Sigmoid colon (tissue), 7 donors: ENCODE data around the gene GSS. TPM values are rescaled to one million over a fixed set of nuclear protein-coding genes. Genes with fewer than 3 reads are reported as not detected.
"Not testable (repeated sequence)": the region's sequence is repeated elsewhere in the genome, so short reads cannot be mapped to it uniquely, and the experiment has no call there.

ENCODE experiments used
- DNase-seq: peaks from one replicate; pipeline ENCODE4 v3.0.0-alpha.2; 2019
- H3K27ac ChIP-seq, 4 donors: fragments of 200-600 bp; sonication (generic); one replicate each; pipeline ENCODE4 v1.5.1; 2016 to 2019; ENCODE audit warnings: mild to moderate bottlenecking in 1 of 4
- H3K27me3 ChIP-seq, 3 donors: fragments of 200-600 bp; sonication (generic); one replicate each; pipeline ENCODE4 v1.5.1; 2019; ENCODE audit warnings: mild to moderate bottlenecking in 1 of 3
- H3K36me3 ChIP-seq, 4 donors: fragments of 200-600 bp; sonication (generic); one replicate each; pipeline ENCODE4 v1.5.1; 2016 to 2019
- H3K4me1 ChIP-seq, 4 donors: fragments of 200-600 bp; sonication (generic); one replicate each; pipeline ENCODE4 v1.5.1; 2017 to 2019
- H3K4me3 ChIP-seq, 4 donors: fragments of 200-600 bp; sonication (generic); one replicate each; pipeline ENCODE4 v1.5.1; 2017 to 2019; ENCODE audit warnings: mild to moderate bottlenecking in 2 of 4, moderate library complexity in 1 of 4
- H3K9me3 ChIP-seq, 4 donors: fragments of 200-600 bp in 3 of 4; sonication (generic) in 3 of 4; one replicate each; pipeline versions ENCODE4 v1.5.1 to v1.6.1; 2013 to 2019
- CTCF ChIP-seq, 4 experiments: fragments of 450-650 bp in 3 of 4; fragments of 200-600 bp in 1 of 4; IDR thresholded peaks; one replicate each; pipeline ENCODE4 v1.5.1; 2016 to 2019; ENCODE audit warnings: antibody characterized with exemption in 4 of 4, mild to moderate bottlenecking in 3 of 4, moderate library complexity in 2 of 4
- EP300 ChIP-seq, 4 donors: sonication (generic); formaldehyde crosslinking; IDR thresholded peaks; one replicate each; pipeline ENCODE4 v1.6.1; 2017; ENCODE audit warnings: antibody characterized with exemption in 4 of 4
- POLR2A ChIP-seq, 2 donors: fragments of 450-650 bp; IDR thresholded peaks; one replicate each; pipeline ENCODE4 v1.6.1; 2016; ENCODE audit warnings: antibody characterized with exemption in 2 of 2, mild to moderate bottlenecking in 2 of 2, moderate library complexity in 2 of 2
- POLR2AphosphoS5 ChIP-seq, 4 donors: sonication (generic); formaldehyde crosslinking; IDR thresholded peaks; one replicate each; pipeline ENCODE4 v1.6.1; 2017; ENCODE audit warnings: antibody characterized with exemption in 4 of 4
- WGBS, 2 donors: extraction: QIAGEN DNeasy Blood & Tissue Kit; methylation state at CpG; one replicate each; pipeline ENCODE4 v1.1.7; 2013; 5-methylcytosine and 5-hydroxymethylcytosine counted together
- intact Hi-C: fragments of 100-400 bp; cut with DNase I; formaldehyde crosslinking; loops from one replicate; pipeline ENCODE4 v1.15.1; 2023
- polyA plus RNA-seq, 3 donors: library from polyadenylated mRNA; stranded (reverse); fragments of 200-250 nt; gene quantifications; one replicate each; pipeline ENCODE4 v1.2.3, GENCODE V29; 2013
- small RNA-seq, 3 donors: library from RNA; depleted of rRNA; stranded (forward); fragments of <200 nt; gene quantifications; one replicate each; pipeline ENCODE3, GENCODE V24; 2016
- total RNA-seq, 4 donors: library from RNA; depleted of rRNA; stranded (reverse); fragments of >200 nt; gene quantifications; one replicate each; pipeline ENCODE4 v1.1.0, GENCODE V29; 2016
- donor health status: healthy with polysubstance abuse.
- donor health status: Bipolar disorder and iron deficiency.
- donor health status: healthy.

GSS gene
- total and polyA plus RNA-seq, 7 donors: 22.9 to 80.7 (median 30.5) TPM

DNA sequence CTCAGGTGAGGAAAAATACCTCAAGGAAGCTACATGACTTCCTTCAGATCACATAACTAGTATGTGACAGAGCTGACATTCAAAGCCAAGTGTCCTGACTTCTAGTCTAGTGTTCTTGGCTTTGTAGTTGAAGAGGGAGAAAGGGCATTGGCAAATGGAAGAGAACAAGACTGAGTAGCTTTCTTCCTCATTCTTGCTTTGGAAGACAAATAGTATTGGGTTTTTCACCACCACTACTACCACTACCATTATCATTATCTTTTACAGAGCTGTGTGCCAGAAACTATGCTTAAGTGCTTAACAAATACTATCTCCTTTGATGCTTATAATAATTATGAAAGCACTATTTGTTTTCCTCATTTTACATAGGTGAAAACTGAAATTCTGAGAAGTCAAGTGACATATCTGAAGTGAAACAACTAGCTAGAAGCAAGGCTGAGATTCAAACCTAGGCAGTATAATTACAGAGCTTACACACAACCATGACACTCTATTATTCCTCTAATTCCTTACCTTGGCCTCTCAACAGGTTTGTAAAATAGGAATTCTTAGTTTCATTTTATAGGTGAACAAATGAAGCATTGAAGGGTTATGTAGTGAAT, 72.4 kb downstream of the GSS start:
- Histone ChIP-seq H3K4me1 (peaks cover 0 to 5% (median 4%) of the 10 kb centered on the region in 4 donors), H3K36me3 (peaks cover 11 to 38% (median 14%) of the 10 kb centered on the region in 4 donors), H3K4me3 (no peak overlapping the region), H3K27me3 (no peaks in the 10 kb centered on the region), H3K9me3 (no peaks in the 10 kb centered on the region), H3K27ac (no peak overlapping the region)
- TF ChIP-seq POLR2AphosphoS5 (IDR thresholded peaks at IDR 0.05) (no peak), CTCF (IDR thresholded peaks at IDR 0.05) (no peak), EP300 (IDR thresholded peaks at IDR 0.05) (no peak), POLR2A (IDR thresholded peaks at IDR 0.05) (no peak)
- no peak for DNase-seq
- intact Hi-C loops: no loop called here

DNA sequence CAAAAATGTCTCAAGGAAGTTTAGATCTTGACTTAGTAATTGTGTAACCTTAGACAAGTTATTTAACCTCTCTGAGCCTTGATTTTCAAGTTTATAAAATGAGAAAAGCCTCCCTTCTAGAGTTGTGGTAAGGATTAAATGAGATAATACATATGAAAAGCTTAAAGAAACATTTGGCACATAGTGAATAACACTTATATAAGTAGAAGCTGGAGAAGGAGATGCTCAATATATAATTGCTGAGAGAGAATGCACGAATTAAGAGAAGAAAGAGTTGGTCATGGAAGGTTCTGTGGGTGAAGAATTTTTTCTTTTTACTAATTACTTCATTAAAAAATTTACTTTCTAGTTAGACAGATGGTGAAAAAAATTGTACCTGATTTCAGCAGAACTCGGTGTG, 73.9 kb downstream of the GSS start:
- Histone ChIP-seq H3K4me3 (no peak overlapping the region), H3K9me3 (no peaks in the 10 kb centered on the region), H3K27me3 (no peaks in the 10 kb centered on the region), H3K27ac (no peak overlapping the region), H3K36me3 (peaks cover 11 to 38% (median 14%) of the 10 kb centered on the region in 4 donors), H3K4me1 (peaks cover 0 to 19% (median 11%) of the 10 kb centered on the region in 4 donors)
- DNase-seq: no peak
- intact Hi-C loops: no loop called here
- no peak for TF ChIP-seq POLR2AphosphoS5 (IDR thresholded peaks at IDR 0.05)
- WGBS, 2 donors: 47 to 70% methylated on average over 2 of the region's 2 CpGs

- H3K9me3 ChIP-seq, H3K27ac ChIP-seq, H3K4me3 ChIP-seq, intact Hi-C loops, H3K27me3 ChIP-seq, DNase-seq: not testable (repeated sequence)
- WGBS, 2 donors: 79 to 83% methylated on average over 7 of the region's 7 CpGs
- Histone ChIP-seq H3K36me3 (peaks cover 11 to 33% (median 14%) of the 10 kb centered on the region in 4 donors), H3K4me1 (peaks cover 0 to 19% (median 11%) of the 10 kb centered on the region in 4 donors)
These were observed 74.6 kb downstream of the GSS start for GRCh38 chr20:34880971-34881370.

DNA sequence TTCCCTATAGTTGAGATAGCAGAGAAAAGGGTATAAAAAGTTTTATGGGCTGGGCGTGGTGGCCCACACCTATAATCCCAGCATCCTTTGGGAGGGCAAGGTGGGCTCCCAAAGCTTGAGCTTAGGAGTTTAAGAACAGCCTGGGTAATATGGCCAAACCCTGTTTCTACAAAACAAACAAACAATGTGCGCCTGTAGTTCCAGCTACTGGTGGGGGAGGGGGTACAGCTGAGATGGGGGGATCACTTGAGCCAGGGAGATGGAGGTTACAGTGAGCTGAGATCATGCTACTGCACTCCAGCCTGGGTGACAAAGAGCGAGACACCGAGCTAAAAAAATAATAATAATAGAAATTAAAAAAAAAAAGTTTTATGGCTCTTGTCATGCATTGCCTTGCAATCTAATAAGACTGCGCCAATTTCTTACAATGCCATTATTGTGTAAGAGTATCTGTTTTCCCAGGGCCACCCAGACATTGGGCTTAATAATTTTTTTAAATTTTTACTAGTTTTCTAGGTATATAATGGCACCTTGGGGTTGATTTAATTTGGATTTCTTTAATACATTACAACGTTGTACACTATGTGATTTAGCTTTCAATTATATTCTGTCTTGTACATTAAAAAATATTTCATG, 75.3 kb downstream of the GSS start:
- 21 to 69% methylated on average over 6 of the region's 6 CpGs for WGBS, 2 donors
- Histone ChIP-seq H3K4me1 (peaks cover 0 to 24% (median 15%) of the 10 kb centered on the region in 4 donors), H3K27me3 (no peaks in the 10 kb centered on the region), H3K27ac (no peak overlapping the region), H3K9me3 (no peaks in the 10 kb centered on the region), H3K4me3 (no peak overlapping the region), H3K36me3 (peaks cover 11 to 27% (median 14%) of the 10 kb centered on the region in 4 donors)
- no peak for TF ChIP-seq POLR2AphosphoS5 (IDR thresholded peaks at IDR 0.05)
- no peak for TF ChIP-seq CTCF (IDR thresholded peaks at IDR 0.05)
- no peak for TF ChIP-seq POLR2A (IDR thresholded peaks at IDR 0.05)
- no peak for TF ChIP-seq EP300 (IDR thresholded peaks at IDR 0.05)
- intact Hi-C loops: no loop called here
- DNase-seq: no peak

Small RNA genes lying within 50 kb of the gene (small RNA-seq; reads per million reads assigned to genes)
- gene MIR499A: 0 to 0.11 (median 0.07) reads per million in 3 donors

Other genes with a start within 250 kb of the GSS start
- 10 to 100 TPM; 16.9 to 24.9 (median 20.4) TPM for gene NCOA6, start 130.2 kb downstream of the GSS start, total RNA-seq
- gene NCOA6, start 130.2 kb downstream of the GSS start, polyA plus RNA-seq: 10 to 100 TPM; 18.6 to 24.0 (median 21.8) TPM
- gene GGT7, start 83.0 kb downstream of the GSS start, total RNA-seq: 10 to 100 TPM in 3 of 4 donors, 1 to 10 TPM in 1; 9.6 to 23.8 (median 15.3) TPM
- 10 to 100 TPM in 1 of 3 donors, 1 to 10 TPM in 2; 1.8 to 12.4 (median 3.0) TPM for gene GGT7, start 83.0 kb downstream of the GSS start, polyA plus RNA-seq
- 10 to 100 TPM; 29.7 to 70.1 (median 34.8) TPM for gene ACSS2, start 79.2 kb downstream of the GSS start, total RNA-seq
- gene ACSS2, start 79.2 kb downstream of the GSS start, polyA plus RNA-seq: 100 to 1,000 TPM; 170 to 232 (median 179) TPM
- under 1 TPM; under 0.01 to 0.83 (median 0.60) TPM for gene MYH7B, start 62 bp upstream of the GSS start, total RNA-seq
- gene MYH7B, start 62 bp upstream of the GSS start, polyA plus RNA-seq: 1 to 10 TPM in 1 of 3 donors, under 1 TPM in 2; 0.60 to 1.6 (median 0.69) TPM
- 10 to 100 TPM; 41.8 to 61.8 (median 48.6) TPM for gene TRPC4AP, start 137.0 kb upstream of the GSS start, total RNA-seq
- 10 to 100 TPM; 24.0 to 45.3 (median 26.8) TPM for gene TRPC4AP, start 137.0 kb upstream of the GSS start, polyA plus RNA-seq
- gene EDEM2, start 191.5 kb upstream of the GSS start, total RNA-seq: 10 to 100 TPM in 1 of 4 donors, 1 to 10 TPM in 3; 8.4 to 14.3 (median 8.8) TPM
- gene EDEM2, start 191.5 kb upstream of the GSS start, polyA plus RNA-seq: 10 to 100 TPM; 10.8 to 24.9 (median 15.0) TPM
- 10 to 100 TPM; 12.4 to 53.5 (median 33.8) TPM for gene PROCR, start 216.3 kb upstream of the GSS start, total RNA-seq
- gene PROCR, start 216.3 kb upstream of the GSS start, polyA plus RNA-seq: 10 to 100 TPM; 12.9 to 22.8 (median 17.6) TPM